HG02943 (cell line): ENCODE data around the gene ACAA1.
"Not testable (repeated sequence)": the region's sequence is repeated elsewhere in the genome, so short reads cannot be mapped to it uniquely, and the experiment has no call there.

Source experiments
- ATAC-seq: cut with Tn5 transposase; IDR thresholded peaks from one replicate; pipeline ENCODE4 v1.9.1; 2021; ENCODE audit warnings: mild to moderate bottlenecking, low read depth, moderate library complexity; ENCODE audit not compliant: unreplicated experiment

The ACAA1 gene

DNA sequence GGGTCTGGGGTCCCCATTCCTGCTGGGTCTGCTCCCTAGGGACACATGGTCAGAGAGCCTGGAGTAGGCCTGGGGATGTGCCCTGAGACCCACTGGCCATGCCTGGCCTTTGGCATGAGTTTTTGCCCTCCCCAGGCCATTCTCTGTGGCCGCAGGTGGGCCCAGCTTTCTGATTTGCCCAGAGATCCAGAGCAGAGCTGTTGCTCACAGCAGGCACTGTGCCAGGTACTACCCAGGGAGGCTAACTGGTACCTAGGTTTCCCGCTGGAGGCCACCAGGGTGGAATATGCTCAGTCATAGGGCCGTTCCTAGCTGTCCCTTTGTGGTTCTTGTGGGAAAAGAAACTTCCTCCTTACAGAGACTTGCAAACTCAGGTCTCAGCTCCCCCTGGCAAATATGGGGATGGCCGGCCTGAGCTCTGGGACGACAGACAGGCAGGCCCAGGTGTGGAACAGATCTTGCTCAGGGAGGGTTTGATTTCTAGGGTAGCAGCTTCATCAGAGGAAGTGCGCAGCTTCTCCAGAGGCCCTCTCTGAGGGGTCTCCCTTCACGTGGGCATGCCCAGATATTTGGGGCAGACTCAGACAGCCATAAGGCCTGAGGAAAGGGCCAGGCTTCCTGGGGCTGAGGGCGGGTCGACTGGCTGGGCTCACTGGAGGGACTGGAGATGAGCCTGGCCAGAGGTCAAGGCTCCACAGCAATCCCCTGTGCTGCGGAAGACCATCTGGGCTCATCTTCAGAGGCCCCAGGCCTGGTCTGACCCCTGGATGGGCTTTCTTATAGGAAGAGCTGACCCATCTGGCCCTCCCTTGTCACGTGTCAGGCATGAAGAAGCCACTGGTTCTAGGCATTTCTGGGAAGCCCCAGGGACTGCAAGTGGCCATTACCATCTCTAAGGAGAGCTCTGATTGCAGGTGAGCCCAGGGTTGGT lies 28.0 kb downstream of the ACAA1 start:
- no peak for ATAC-seq

- no peak for ATAC-seq
These were observed 28.8 kb downstream of the ACAA1 start for GRCh38 chr3:38107911-38108648.

GRCh38 chr3:38105525-38105924 lies 31.4 kb downstream of the ACAA1 start:
- no peak for ATAC-seq

DNA sequence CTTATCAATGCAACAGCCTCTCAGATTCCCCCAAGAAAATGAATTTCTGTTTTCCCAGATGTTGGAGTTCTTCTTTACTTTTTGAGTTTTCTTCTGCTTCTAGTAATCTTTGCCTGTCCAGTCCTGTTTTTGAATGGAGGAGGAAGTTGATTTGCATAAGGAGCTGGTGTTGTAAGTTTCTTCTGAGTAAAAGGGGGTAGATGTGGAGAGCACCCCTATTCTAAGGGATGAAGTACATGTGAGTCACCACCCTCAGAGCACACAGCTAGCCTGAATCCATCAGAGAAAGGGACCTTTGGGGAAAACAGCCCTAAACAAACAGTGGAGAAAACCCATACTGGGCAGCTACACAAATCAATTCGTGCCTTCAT lies 34.5 kb downstream of the ACAA1 start:
- ATAC-seq: no peak

- ATAC-seq: no peak
These were observed 35.0 kb downstream of the ACAA1 start for GRCh38 chr3:38101811-38102443.

GRCh38 chr3:38100498-38100897 lies 36.4 kb downstream of the ACAA1 start:
- no peak for ATAC-seq

GRCh38 chr3:38099518-38099917 lies 37.4 kb downstream of the ACAA1 start:
- no peak for ATAC-seq

- ATAC-seq: no peak
These were observed 38.6 kb downstream of the ACAA1 start for GRCh38 chr3:38098376-38098723.

GRCh38 chr3:38097446-38098375 lies 39.2 kb downstream of the ACAA1 start:
- ATAC-seq: no peak

DNA sequence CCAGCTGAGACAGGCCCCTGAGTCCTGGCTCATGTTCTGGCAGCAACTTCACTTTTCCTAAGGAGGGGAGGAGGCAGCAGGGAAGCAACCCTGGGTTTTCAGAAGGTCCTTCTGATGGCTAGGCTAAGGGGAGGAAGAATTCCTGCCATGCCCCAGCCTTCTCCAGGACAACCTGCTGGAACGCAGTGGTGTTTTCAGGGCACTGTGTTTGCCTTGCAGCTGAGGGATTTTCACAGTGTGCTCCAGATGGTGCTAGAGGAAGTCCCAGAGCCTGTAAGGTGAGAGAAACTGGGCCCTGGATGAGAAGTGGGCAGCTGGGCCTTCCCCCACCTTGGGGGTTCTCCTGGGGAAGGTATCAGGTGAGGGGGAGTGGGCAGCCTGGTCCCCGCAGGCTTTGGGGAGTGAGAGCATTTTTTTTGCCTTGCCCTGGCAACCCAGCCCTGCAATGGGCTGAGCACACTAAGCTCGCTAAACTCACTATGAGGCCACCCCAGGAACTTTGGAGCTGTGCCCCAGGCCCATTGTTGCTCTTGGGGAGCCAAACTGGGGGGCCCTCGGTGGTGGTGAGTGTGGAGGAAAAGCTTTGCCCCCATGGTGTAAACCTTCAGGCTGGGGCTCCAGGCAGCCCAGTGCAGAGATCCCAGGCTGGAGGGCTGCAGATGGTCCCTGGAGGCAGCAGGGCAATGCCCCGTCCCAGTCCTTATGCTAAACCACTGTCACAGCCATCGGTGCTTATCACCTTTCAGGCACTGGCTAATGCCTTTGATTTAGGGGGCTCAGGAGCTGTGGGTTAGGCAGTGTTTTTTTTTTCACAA lies 41.1 kb downstream of the ACAA1 start:
- no peak for ATAC-seq

DNA sequence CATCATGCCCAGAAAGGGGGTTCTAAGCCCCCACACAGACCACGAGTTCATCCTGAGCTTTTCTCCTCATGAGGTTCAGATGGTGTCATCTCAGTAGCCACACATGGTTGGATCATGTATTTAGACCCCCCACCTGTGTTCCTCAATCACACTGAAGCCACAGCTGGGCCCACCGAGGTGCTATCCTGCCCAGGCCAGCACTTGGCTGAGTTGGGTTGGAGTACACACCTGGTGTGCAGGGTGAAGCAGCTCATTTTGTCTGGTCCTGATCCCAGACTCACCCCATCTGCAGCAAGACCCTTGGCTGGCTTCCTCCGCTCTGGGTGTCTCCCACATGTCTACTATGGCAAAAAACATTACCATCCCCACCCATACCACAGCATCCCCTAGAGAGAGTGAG lies 41.9 kb downstream of the ACAA1 start:
- ATAC-seq: no peak

DNA sequence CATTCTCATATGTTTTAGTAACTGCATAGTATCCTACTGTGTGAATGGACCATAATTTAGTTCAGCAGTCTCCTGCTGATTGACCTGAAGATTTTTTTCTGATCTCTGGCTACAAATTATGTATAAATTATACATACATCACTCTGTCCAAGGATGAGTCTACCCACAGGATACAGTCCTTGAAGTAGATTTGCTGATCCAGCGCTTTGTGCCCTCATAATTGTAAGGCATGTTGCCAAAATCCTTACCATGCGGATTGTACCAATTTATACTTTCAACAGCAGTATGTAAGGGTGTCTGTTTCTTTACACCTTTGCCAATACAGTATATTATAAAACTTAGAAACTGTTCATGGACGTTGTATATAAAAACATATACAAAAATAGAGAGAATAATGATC lies 46.5 kb downstream of the ACAA1 start:
- ATAC-seq: no peak

GRCh38 chr3:38089163-38089562 lies 47.8 kb downstream of the ACAA1 start:
- ATAC-seq: no peak

DNA sequence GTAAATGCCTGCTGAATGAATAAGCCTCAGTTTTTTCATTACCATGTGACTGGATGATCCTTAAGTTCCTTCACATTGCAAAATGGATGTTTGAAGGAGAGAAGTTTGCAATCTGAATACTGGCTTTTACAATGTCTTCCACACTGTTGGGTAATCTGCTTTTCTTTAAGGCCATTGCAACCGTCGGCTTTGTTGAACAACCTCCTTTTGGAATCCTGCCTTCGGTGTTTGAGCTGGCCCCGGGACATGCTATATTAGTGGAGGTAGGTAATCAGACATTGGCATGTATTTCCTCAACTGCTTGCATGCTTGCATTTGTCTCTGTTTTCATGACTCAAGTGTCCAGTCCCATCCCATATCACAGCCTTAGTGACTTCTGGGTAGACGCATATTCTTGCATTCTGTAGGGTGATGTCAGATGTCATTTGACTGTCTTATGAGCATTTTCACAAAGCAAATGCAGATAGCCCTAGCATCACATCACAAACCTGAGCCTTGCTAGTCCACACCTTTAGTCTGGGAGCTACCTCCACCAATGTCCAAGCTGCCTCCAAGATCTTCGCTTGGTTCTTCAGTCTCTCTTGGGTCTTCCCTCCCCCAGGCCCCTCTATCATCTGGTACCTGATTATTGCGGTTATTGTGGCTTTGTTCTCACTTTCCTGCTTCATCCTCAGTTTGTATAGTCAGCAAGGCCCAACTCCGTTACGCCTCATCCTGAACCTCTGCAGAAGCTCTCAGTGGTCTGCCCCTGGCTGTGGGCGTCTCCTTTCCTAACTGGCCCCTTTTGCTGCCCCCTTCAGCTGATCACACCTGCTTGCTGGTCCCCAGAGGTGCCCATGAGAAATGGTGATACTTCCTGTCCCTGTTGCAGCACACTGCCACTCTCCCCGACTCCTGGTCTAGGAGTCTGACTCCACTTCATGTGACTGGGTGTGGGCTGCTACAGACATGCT lies 48.5 kb downstream of the ACAA1 start:
- no peak for ATAC-seq

- not testable (repeated sequence) for ATAC-seq
These were observed 49.6 kb downstream of the ACAA1 start for GRCh38 chr3:38087278-38087677.

- no peak for ATAC-seq
These were observed 50.4 kb downstream of the ACAA1 start for GRCh38 chr3:38086496-38086895.

GRCh38 chr3:38085943-38086324 lies 51.0 kb downstream of the ACAA1 start:
- ATAC-seq: no peak

DNA sequence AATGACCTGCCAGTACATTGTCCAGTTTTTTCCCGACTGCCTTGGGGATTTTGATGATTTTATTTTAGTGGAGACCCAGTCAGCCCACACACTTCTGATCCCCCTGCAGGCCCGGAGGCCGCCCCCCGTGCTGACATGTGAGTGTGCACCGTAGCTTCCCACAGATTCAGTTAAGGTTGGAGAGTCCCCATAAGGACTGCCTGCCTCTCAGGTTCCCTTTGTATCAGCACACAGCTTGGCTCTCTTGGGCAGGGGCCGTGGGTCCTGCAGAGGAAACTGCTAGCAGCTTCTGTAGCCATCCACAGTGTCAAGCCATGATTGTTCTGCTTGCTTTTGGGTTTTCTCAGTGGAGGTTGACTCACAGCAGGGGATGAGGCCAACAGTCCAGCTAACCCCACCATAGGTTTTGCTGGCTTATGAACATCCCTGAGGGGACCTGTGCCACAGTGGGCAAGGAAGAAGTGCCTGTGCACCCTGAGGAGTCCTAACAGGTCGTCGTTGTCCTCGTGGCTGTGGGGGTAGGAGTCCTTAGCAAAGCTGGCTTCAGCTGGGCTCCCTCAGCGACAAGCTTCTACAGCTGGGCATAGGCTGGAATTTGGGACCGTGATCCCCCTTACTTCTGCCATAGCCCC lies 51.5 kb downstream of the ACAA1 start:
- no peak for ATAC-seq
